PFSK-1 (cell line): ENCODE data around the gene INO80C.

Source experiments
- FOXP2 ChIP-seq: optimal IDR thresholded peaks from 2 replicates; pipeline ENCODE3; 2011; ENCODE audit warnings: borderline replicate concordance, control low read depth, inconsistent platforms; ENCODE audit not compliant: insufficient read depth; ENCODE audit errors: extremely low read length, extremely low read depth
- POLR2AphosphoS5 ChIP-seq: IDR thresholded peaks from 2 replicates; pipeline ENCODE4 v1.6.1; 2012; ENCODE audit warnings: low read depth, mild to moderate bottlenecking, control low read depth, low read length, moderate library complexity
- SIN3A ChIP-seq: IDR thresholded peaks from 2 replicates; pipeline ENCODE4 v1.6.1; 2012; ENCODE audit warnings: mild to moderate bottlenecking, low read length, moderate library complexity, borderline replicate concordance; ENCODE audit not compliant: insufficient read depth
- TAF1 ChIP-seq: IDR thresholded peaks from 2 replicates; pipeline ENCODE4 v1.6.1; 2012; ENCODE audit warnings: low read length, control low read depth, borderline replicate concordance; ENCODE audit not compliant: insufficient read depth
- TF ChIP-seq, protein P1 (sequence below), 2 experiments: IDR thresholded peaks; 2 replicates each; pipeline versions ENCODE4 v1.6.1 to v1.8.0; 2011 to 2012; ENCODE audit warnings: low read depth in 2 of 2, low read length in 2 of 2, control low read depth in 1 of 2, inconsistent platforms in 1 of 2, mild to moderate bottlenecking in 1 of 2, moderate library complexity in 1 of 2; ENCODE audit not compliant: insufficient read depth in 1 of 2

INO80C gene

DNA sequence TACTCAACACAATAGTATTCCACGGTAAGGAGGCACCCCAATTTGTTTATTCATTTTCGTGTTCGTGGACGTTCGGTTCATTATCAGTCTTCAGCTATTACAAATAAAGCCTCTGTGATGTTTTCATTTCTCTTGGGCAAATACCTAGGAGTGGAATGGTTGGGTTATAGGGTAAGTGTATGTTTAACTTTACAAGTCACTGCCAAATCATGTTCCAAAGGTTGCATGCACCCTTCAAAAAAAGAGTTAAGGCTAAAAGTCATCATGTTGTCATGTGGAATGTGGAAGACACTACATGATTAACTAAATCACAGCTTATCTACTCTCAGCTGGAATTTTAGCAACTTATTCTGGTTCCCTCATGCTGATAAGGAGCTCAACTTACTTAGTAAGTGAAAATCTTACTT is 15.8 kb downstream of the INO80C start:
- TF ChIP-seq, protein P1, sequence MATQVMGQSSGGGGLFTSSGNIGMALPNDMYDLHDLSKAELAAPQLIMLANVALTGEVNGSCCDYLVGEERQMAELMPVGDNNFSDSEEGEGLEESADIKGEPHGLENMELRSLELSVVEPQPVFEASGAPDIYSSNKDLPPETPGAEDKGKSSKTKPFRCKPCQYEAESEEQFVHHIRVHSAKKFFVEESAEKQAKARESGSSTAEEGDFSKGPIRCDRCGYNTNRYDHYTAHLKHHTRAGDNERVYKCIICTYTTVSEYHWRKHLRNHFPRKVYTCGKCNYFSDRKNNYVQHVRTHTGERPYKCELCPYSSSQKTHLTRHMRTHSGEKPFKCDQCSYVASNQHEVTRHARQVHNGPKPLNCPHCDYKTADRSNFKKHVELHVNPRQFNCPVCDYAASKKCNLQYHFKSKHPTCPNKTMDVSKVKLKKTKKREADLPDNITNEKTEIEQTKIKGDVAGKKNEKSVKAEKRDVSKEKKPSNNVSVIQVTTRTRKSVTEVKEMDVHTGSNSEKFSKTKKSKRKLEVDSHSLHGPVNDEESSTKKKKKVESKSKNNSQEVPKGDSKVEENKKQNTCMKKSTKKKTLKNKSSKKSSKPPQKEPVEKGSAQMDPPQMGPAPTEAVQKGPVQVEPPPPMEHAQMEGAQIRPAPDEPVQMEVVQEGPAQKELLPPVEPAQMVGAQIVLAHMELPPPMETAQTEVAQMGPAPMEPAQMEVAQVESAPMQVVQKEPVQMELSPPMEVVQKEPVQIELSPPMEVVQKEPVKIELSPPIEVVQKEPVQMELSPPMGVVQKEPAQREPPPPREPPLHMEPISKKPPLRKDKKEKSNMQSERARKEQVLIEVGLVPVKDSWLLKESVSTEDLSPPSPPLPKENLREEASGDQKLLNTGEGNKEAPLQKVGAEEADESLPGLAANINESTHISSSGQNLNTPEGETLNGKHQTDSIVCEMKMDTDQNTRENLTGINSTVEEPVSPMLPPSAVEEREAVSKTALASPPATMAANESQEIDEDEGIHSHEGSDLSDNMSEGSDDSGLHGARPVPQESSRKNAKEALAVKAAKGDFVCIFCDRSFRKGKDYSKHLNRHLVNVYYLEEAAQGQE (IDR thresholded peaks at IDR 0.05; ENCODE audit: insufficient read depth in 1 of 2, low read depth in 2 of 2, low read length in 2 of 2) = no peak
- no peak for TF ChIP-seq TAF1
- no peak for TF ChIP-seq POLR2AphosphoS5
- no peak for TF ChIP-seq FOXP2
- no peak for TF ChIP-seq SIN3A

DNA sequence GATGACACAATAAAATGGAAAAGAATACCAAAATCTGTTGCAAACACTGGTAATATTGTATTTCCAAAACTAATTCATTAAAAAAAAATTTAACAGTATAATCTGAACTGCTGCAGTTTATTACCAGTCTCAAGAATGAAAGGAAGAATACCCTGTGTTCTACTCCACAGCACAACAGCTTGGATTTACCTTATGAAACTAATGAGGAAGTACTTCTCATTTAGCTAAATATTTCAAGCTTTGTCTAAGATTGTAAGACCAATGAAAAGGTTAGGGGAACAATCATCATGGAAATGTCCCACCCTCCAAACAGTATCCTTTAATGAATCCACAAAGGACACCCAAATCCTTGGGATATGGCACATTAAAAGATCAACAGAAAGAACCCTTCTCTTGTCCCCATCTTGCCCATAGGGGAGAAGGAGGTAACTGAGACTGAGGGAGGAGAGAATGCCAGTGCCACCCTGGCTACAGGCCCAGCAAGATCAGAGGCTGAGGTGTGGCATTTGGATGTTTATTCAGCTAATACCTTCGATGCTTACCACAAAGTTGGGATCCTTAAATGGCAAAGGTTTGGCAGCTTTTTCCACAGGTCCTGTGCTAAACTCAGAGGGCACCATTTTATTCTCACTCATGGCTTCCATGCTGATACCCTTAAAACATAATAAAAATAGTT is 17.7 kb downstream of the INO80C start:
- TF ChIP-seq SIN3A = no peak
- no peak for TF ChIP-seq POLR2AphosphoS5
- TF ChIP-seq FOXP2 = no peak
- TF ChIP-seq, protein P1 (IDR thresholded peaks at IDR 0.05; ENCODE audit: insufficient read depth in 1 of 2, low read depth in 2 of 2, low read length in 2 of 2) = no peak
- no peak for TF ChIP-seq TAF1

DNA sequence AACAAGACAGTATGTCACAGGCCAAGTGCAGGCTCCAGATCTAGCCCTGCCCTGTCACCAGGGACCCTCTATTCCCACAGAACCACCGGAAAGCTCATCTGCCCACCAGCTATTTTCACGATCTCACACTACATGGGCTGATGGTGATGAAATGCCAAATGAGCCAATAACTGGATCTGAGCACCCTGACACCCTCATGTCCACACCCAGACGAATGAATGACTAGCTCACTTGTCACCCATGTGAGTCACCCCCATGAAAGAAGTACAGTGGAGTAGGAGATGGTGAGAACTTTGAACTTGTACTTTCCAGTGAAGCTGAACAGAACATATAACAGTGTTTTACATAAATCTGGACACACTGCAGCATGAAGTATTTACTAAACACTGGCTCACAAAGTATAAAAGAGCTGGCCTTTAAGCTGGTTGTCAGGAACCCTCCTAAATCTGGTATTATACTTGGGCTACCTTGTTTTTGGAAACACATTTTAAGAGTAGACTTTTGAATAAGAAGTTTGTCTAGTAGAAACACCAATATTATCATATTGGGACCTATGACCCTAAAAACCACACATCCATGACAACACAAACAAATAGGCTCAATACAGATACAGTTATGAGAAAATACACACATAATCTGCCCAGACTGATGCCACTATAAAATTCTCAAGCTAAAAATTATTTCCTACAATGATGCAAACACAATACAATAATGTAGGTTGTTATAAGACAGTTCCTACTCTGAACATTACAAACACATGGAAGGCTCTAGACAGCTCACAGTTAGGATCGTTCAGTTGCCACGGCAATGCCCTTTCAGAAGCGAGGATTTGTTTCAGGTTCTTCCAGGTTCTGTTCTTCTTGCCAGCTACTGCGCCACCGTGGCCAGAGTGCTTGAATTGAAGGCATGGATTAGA is 19.0 kb downstream of the INO80C start:
- no peak for TF ChIP-seq TAF1
- TF ChIP-seq, protein P1 (IDR thresholded peaks at IDR 0.05; ENCODE audit: insufficient read depth in 1 of 2, low read depth in 2 of 2, low read length in 2 of 2) = no peak
- no peak for TF ChIP-seq POLR2AphosphoS5
- no peak for TF ChIP-seq SIN3A

DNA sequence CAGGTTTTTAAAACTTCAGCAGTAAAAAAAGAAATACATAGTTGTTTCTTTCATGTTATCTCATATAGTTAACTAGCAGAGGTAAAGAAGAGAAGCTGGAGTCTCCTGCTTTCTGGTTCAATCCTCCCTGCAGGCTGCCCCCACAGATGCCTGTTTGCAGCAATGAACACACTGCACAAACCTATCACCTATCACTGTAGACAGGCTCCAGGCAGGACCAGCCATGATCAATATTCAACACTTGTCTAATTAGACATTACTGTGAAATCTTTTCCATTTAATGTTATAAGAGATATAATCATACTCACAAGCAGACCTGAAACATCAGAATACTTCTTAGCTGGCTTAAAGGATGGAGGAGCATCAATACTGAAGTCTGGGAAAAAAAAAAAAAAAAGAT is 19.8 kb downstream of the INO80C start:
- TF ChIP-seq, protein P1 (IDR thresholded peaks at IDR 0.05; ENCODE audit: insufficient read depth in 1 of 2, low read depth in 2 of 2, low read length in 2 of 2) = no peak
- TF ChIP-seq FOXP2 = no peak
- TF ChIP-seq POLR2AphosphoS5 = no peak
- TF ChIP-seq TAF1 = no peak
- TF ChIP-seq SIN3A = no peak
